ENCODE results near the gene C1GALT1C1.
"Not testable (repeated sequence)": the region's sequence is repeated elsewhere in the genome, so short reads cannot be mapped to it uniquely, and the experiment has no call there.

C1GALT1C1 gene

GRCh38 chrX:120629667-120630537, at the start of gene C1GALT1C1:
Gene C1GALT1C1, minus strand, starts transcription at chrX:120630054. Its CDS starts 2,888 bp downstream, at chrX:120627166.
- DNase-seq = peak; percentile 86

- no peak for DNase-seq
Observed at GRCh38 chrX:120677004-120677652, 47.3 kb upstream of the C1GALT1C1 start.

GRCh38 chrX:120672841-120673530, 43.1 kb upstream of the C1GALT1C1 start:
- DNase-seq = no peak

GRCh38 chrX:120672389-120672788, 42.5 kb upstream of the C1GALT1C1 start:
- no peak for DNase-seq

- no peak for DNase-seq
Observed at GRCh38 chrX:120671963-120672362, 42.1 kb upstream of the C1GALT1C1 start.

- no peak for DNase-seq
Observed at GRCh38 chrX:120668357-120668756, 38.5 kb upstream of the C1GALT1C1 start.

GRCh38 chrX:120664535-120664934, 34.7 kb upstream of the C1GALT1C1 start:
- not testable (repeated sequence) for DNase-seq

- no peak for DNase-seq
Observed at GRCh38 chrX:120664081-120664480, 34.2 kb upstream of the C1GALT1C1 start.

- no peak for DNase-seq
Observed at GRCh38 chrX:120662662-120663061, 32.8 kb upstream of the C1GALT1C1 start.

- DNase-seq = no peak
Observed at GRCh38 chrX:120660637-120661036, 30.8 kb upstream of the C1GALT1C1 start.

GRCh38 chrX:120653000-120653399, 23.1 kb upstream of the C1GALT1C1 start:
- no peak for DNase-seq

GRCh38 chrX:120652256-120652655, 22.4 kb upstream of the C1GALT1C1 start:
- DNase-seq = not testable (repeated sequence)

GRCh38 chrX:120647127-120647526, 17.3 kb upstream of the C1GALT1C1 start:
- no peak for DNase-seq

- no peak for DNase-seq
Observed at GRCh38 chrX:120642871-120643270, 13.0 kb upstream of the C1GALT1C1 start.

GRCh38 chrX:120638619-120639018, 8.8 kb upstream of the C1GALT1C1 start:
- DNase-seq = no peak

- DNase-seq = no peak
Observed at GRCh38 chrX:120625371-120625770, 4.5 kb downstream of the C1GALT1C1 start.

GRCh38 chrX:120617996-120618630, 11.7 kb downstream of the C1GALT1C1 start:
- DNase-seq = no peak

- no peak for DNase-seq
Observed at GRCh38 chrX:120614816-120615215, 15.0 kb downstream of the C1GALT1C1 start.

GRCh38 chrX:120612086-120612485, 17.8 kb downstream of the C1GALT1C1 start:
- no peak for DNase-seq

- no peak for DNase-seq
Observed at GRCh38 chrX:120604361-120604782, 25.5 kb downstream of the C1GALT1C1 start.

GRCh38 chrX:120603707-120604360, 26.0 kb downstream of the C1GALT1C1 start, which contains the start of gene MCTS1:
Gene MCTS1, plus strand, starts transcription at chrX:120604101. Its CDS starts 136 bp downstream, at chrX:120604237.
- DNase-seq = peak; percentile 58

GRCh38 chrX:120585702-120586101, 44.2 kb downstream of the C1GALT1C1 start:
- DNase-seq = no peak
